GM23248 (cell line): ENCODE measurements around the gene CHD3. TPM values are rescaled to one million over a fixed set of nuclear protein-coding genes. Genes with fewer than 3 reads are reported as not detected.
A peak's percentile ranks its signal among the peaks of the same experiment; 100 is the strongest.

Experiments used
- DNase-seq: peaks from one replicate; pipeline ENCODE4 v3.0.0-alpha.2; 2015
- H2AFZ ChIP-seq: fragments of 200-600 bp; sonication (generic); 2 replicates; pipeline ENCODE4 v1.6.1; 2016; ENCODE audit warnings: antibody characterized with exemption
- H3F3A ChIP-seq: fragments of 200-600 bp; sonication (generic); 2 replicates; pipeline ENCODE4 v1.6.1; 2016; ENCODE audit warnings: mild to moderate bottlenecking, antibody characterized with exemption, mixed run types; ENCODE audit not compliant: insufficient read depth
- H3K27ac ChIP-seq: fragments of 200-600 bp; sonication (generic); 2 replicates; pipeline ENCODE4 v1.5.1; 2016; ENCODE audit warnings: mild to moderate bottlenecking
- H3K27me3 ChIP-seq: fragments of 200-600 bp; sonication (generic); replicated peaks from 2 replicates; pipeline ENCODE4 v1.6.1; 2016; ENCODE audit warnings: mild to moderate bottlenecking; ENCODE audit not compliant: insufficient read depth
- H3K36me3 ChIP-seq: fragments of 200-600 bp; sonication (generic); 2 replicates; pipeline ENCODE4 v1.6.1; 2016; ENCODE audit warnings: low read depth, mild to moderate bottlenecking
- H3K4me1 ChIP-seq: fragments of 200-600 bp; sonication (generic); 2 replicates; pipeline ENCODE4 v1.6.1; 2016; ENCODE audit warnings: mild to moderate bottlenecking; ENCODE audit not compliant: insufficient read depth
- H3K4me2 ChIP-seq: fragments of 200-600 bp; sonication (generic); one replicate; pipeline ENCODE4 v1.6.1; 2016; ENCODE audit warnings: mild to moderate bottlenecking; ENCODE audit not compliant: unreplicated experiment
- H3K4me3 ChIP-seq: fragments of 200-600 bp; sonication (generic); 2 replicates; pipeline ENCODE4 v1.5.1; 2016; ENCODE audit warnings: mild to moderate bottlenecking
- H3K79me2 ChIP-seq: fragments of 200-600 bp; sonication (generic); 2 replicates; pipeline ENCODE4 v1.6.1; 2016; ENCODE audit warnings: mild to moderate bottlenecking; ENCODE audit not compliant: insufficient read depth
- H3K9ac ChIP-seq: fragments of 200-600 bp; sonication (generic); 2 replicates; pipeline ENCODE4 v1.6.1; 2016; ENCODE audit warnings: mild to moderate bottlenecking
- H3K9me2 ChIP-seq: fragments of 200-600 bp; sonication (generic); 2 replicates; pipeline ENCODE4 v1.6.1; 2016; ENCODE audit warnings: mixed run types, mild to moderate bottlenecking, moderate library complexity; ENCODE audit not compliant: insufficient read depth
- H3K9me3 ChIP-seq: fragments of 200-600 bp; sonication (generic); one replicate; pipeline ENCODE4 v1.6.1; 2017; ENCODE audit warnings: low read depth
- H4K20me1 ChIP-seq: fragments of 200-600 bp; sonication (generic); 2 replicates; pipeline ENCODE4 v1.6.0; 2016; ENCODE audit not compliant: insufficient read depth
- EZH2 ChIP-seq: fragments of 200-600 bp; sonication (generic); IDR thresholded peaks from 2 replicates; pipeline ENCODE4 v1.6.1; 2018; ENCODE audit warnings: antibody characterized with exemption, mild to moderate bottlenecking; ENCODE audit not compliant: insufficient read depth, poor library complexity, severe bottlenecking
- EZH2phosphoT487 ChIP-seq: fragments of 200-600 bp; sonication (generic); IDR thresholded peaks from 2 replicates; pipeline ENCODE4 v1.6.1; 2018; ENCODE audit warnings: antibody characterized with exemption, moderate library complexity, mild to moderate bottlenecking, low read depth; ENCODE audit not compliant: insufficient read depth
- WGBS, 2 experiments: methylation state at CpG; one replicate each; pipeline ENCODE4 v1.1.6; 2015 to 2017; ENCODE audit warnings: low lambda C conversion rate in 2 of 2, low coverage in 1 of 2; ENCODE audit errors: missing lambda C conversion rate in 2 of 2; 5-methylcytosine and 5-hydroxymethylcytosine counted together
- in situ Hi-C: fragments of 300-500 bp; cut with MboI; formaldehyde crosslinking; loops from 2 replicates; pipeline ENCODE4 v1.15.0; 2020
- polyA plus RNA-seq: library from polyadenylated mRNA; unstranded; fragments of >200 nt; fragmentation: Nextera tagmentation; extraction: Ambion mirVana; gene quantifications from 2 replicates; pipeline ENCODE4 v1.2.1, GENCODE V29; 2016
- total RNA-seq: library from RNA; depleted of rRNA; stranded (reverse); fragments of >200 nt; shearing (Covaris generic); gene quantifications from 2 replicates; pipeline ENCODE4 v1.2.3, GENCODE V29; 2014

The CHD3 gene
- total and polyA plus RNA-seq, 2 experiments from 2014 or later = 16.0 to 73.6 TPM

GRCh38 chr17:7932483-7932891 is 43.9 kb downstream of the CHD3 start:
- no peaks in the 10 kb centered on the region for H3K27me3 ChIP-seq
- H3K9ac ChIP-seq = peak overlapping the region; percentile 86
- H3K9me3 ChIP-seq = no peaks in the 10 kb centered on the region
- H2AFZ ChIP-seq = peak overlapping the region; percentile 90
- peak overlapping the region; percentile 44 for H3K27ac ChIP-seq
- peak; percentile 56 for DNase-seq
- H3K79me2 ChIP-seq = peaks cover 47% of the 10 kb centered on the region
- TF ChIP-seq EZH2 = no peak
- peak overlapping the region; percentile 83 for H3K4me3 ChIP-seq
- no peaks in the 10 kb centered on the region for H3F3A ChIP-seq
- no peaks in the 10 kb centered on the region for H4K20me1 ChIP-seq
- H3K4me2 ChIP-seq = peak overlapping the region; percentile 90
- peaks cover 4% of the 10 kb centered on the region; the same call in 1 of the 2 replicates for H3K36me3 ChIP-seq
- no peaks in the 10 kb centered on the region for H3K9me2 ChIP-seq
- H3K4me1 ChIP-seq = peaks cover 8% of the 10 kb centered on the region
- in situ Hi-C loops = no loop called here
- WGBS, 2 experiments = 0 to 3% methylated on average over 16 to 17 of the region's 17 CpGs

- H3K4me3 ChIP-seq = peak overlapping the region; percentile 83
- peak; percentile 83 for DNase-seq
- H2AFZ ChIP-seq = peak overlapping the region; percentile 90
- H3K36me3 ChIP-seq = peaks cover 4% of the 10 kb centered on the region; the same call in 1 of the 2 replicates
- peak overlapping the region; percentile 86 for H3K9ac ChIP-seq
- H4K20me1 ChIP-seq = no peaks in the 10 kb centered on the region
- H3K27me3 ChIP-seq = no peaks in the 10 kb centered on the region
- WGBS, 2 experiments = 1 to 2% methylated on average over 16 of the region's 16 CpGs
- H3K9me2 ChIP-seq = no peaks in the 10 kb centered on the region
- TF ChIP-seq EZH2 (no peak), EZH2phosphoT487 (no peak)
- H3K9me3 ChIP-seq = no peaks in the 10 kb centered on the region
- no peaks in the 10 kb centered on the region for H3F3A ChIP-seq
- peaks cover 8% of the 10 kb centered on the region for H3K4me1 ChIP-seq
- in situ Hi-C loops = no loop called here
- peaks cover 47% of the 10 kb centered on the region for H3K79me2 ChIP-seq
- H3K27ac ChIP-seq = peak overlapping the region; percentile 44
- peak overlapping the region; percentile 90 for H3K4me2 ChIP-seq
These were observed 44.4 kb downstream of the CHD3 start for GRCh38 chr17:7932949-7933348.

- no peak overlapping the region for H3K4me3 ChIP-seq
- H4K20me1 ChIP-seq = no peaks in the 10 kb centered on the region
- peaks cover 42% of the 10 kb centered on the region for H3K79me2 ChIP-seq
- no peaks in the 10 kb centered on the region for H3K27me3 ChIP-seq
- no peaks in the 10 kb centered on the region for H3F3A ChIP-seq
- H2AFZ ChIP-seq = no peak overlapping the region
- H3K4me1 ChIP-seq = peaks cover 8% of the 10 kb centered on the region
- no peak for TF ChIP-seq EZH2phosphoT487
- TF ChIP-seq EZH2 = no peak
- in situ Hi-C loops = no loop called here
- H3K9ac ChIP-seq = no peak overlapping the region
- H3K27ac ChIP-seq = no peak overlapping the region
- H3K4me2 ChIP-seq = no peak overlapping the region
- no peaks in the 10 kb centered on the region for H3K9me3 ChIP-seq
- no peaks in the 10 kb centered on the region for H3K9me2 ChIP-seq
- H3K36me3 ChIP-seq = peaks cover 11% of the 10 kb centered on the region
- no peak for DNase-seq
These were observed 47.3 kb downstream of the CHD3 start for GRCh38 chr17:7935859-7936258.

GRCh38 chr17:7940034-7940433 is 51.4 kb downstream of the CHD3 start:
- Histone ChIP-seq H3F3A (no peaks in the 10 kb centered on the region), H3K27me3 (no peaks in the 10 kb centered on the region), H3K27ac (no peak overlapping the region), H3K9me2 (no peaks in the 10 kb centered on the region), H3K9me3 (no peaks in the 10 kb centered on the region), H3K9ac (no peak overlapping the region), H2AFZ (no peak overlapping the region), H3K79me2 (peaks cover 3% of the 10 kb centered on the region; the same call in 1 of the 2 replicates), H3K4me3 (no peak overlapping the region), H3K4me2 (no peak overlapping the region), H4K20me1 (no peaks in the 10 kb centered on the region), H3K36me3 (peaks cover 21% of the 10 kb centered on the region), H3K4me1 (no peaks in the 10 kb centered on the region)
- TF ChIP-seq EZH2phosphoT487 = no peak
- TF ChIP-seq EZH2 = no peak
- whole genome bisulfite sequencing, 2 experiments = 97 to 99% methylated on average over 4 of the region's 4 CpGs
- no peak for DNase-seq
- in situ Hi-C loops = no loop called here

GRCh38 chr17:7940743-7941142 is 52.2 kb downstream of the CHD3 start:
- 97 to 98% methylated on average over 6 of the region's 6 CpGs for WGBS, 2 experiments
- Histone ChIP-seq H3K36me3 (peaks cover 27% of the 10 kb centered on the region), H3F3A (no peaks in the 10 kb centered on the region), H3K9me2 (no peaks in the 10 kb centered on the region), H3K79me2 (no peaks in the 10 kb centered on the region; the same call in 1 of the 2 replicates), H3K4me1 (no peaks in the 10 kb centered on the region), H3K27me3 (no peaks in the 10 kb centered on the region), H3K4me3 (no peak overlapping the region), H3K4me2 (no peak overlapping the region), H3K27ac (no peak overlapping the region), H3K9ac (no peak overlapping the region), H4K20me1 (no peaks in the 10 kb centered on the region), H2AFZ (no peak overlapping the region), H3K9me3 (no peaks in the 10 kb centered on the region)
- no peak for TF ChIP-seq EZH2
- TF ChIP-seq EZH2phosphoT487 = no peak
- no peak for DNase-seq
- in situ Hi-C loops = no loop called here
